ENCODE data around the gene MYO5B.

Gene MYO5B

GRCh38 chr18:50143886-50144285 lies 51.1 kb downstream of the MYO5B start:
- no peak for DNase-seq

GRCh38 chr18:50143294-50143693 lies 51.7 kb downstream of the MYO5B start:
- no peak for DNase-seq

GRCh38 chr18:50142441-50143120 lies 52.4 kb downstream of the MYO5B start:
- no peak for DNase-seq

GRCh38 chr18:50138181-50139064 lies 56.5 kb downstream of the MYO5B start:
- no peak for DNase-seq

- DNase-seq, result no peak
Measured at GRCh38 chr18:50135903-50136302, 59.0 kb downstream of the MYO5B start.

GRCh38 chr18:50133526-50133925 lies 61.4 kb downstream of the MYO5B start:
- DNase-seq, result no peak

GRCh38 chr18:50131591-50131990 lies 63.4 kb downstream of the MYO5B start:
- no peak for DNase-seq

- DNase-seq, result no peak
Measured at GRCh38 chr18:50128506-50129271, 66.3 kb downstream of the MYO5B start.

GRCh38 chr18:50127516-50128210 lies 67.3 kb downstream of the MYO5B start:
- DNase-seq, result no peak

GRCh38 chr18:50126471-50126870 lies 68.5 kb downstream of the MYO5B start:
- DNase-seq, result no peak

- DNase-seq, result no peak
Measured at GRCh38 chr18:50125456-50125855, 69.5 kb downstream of the MYO5B start.

- no peak for DNase-seq
Measured at GRCh38 chr18:50119296-50119695, 75.7 kb downstream of the MYO5B start.

- DNase-seq, result no peak
Measured at GRCh38 chr18:50117863-50118262, 77.1 kb downstream of the MYO5B start.

GRCh38 chr18:50115095-50115494 lies 79.9 kb downstream of the MYO5B start:
- no peak for DNase-seq

GRCh38 chr18:50114448-50114847 lies 80.5 kb downstream of the MYO5B start:
- DNase-seq, result no peak

- DNase-seq, result no peak
Measured at GRCh38 chr18:50113726-50114125, 81.2 kb downstream of the MYO5B start.

GRCh38 chr18:50111398-50111797 lies 83.5 kb downstream of the MYO5B start:
- DNase-seq, result no peak

GRCh38 chr18:50107468-50107977 lies 87.4 kb downstream of the MYO5B start:
- no peak for DNase-seq

- no peak for DNase-seq
Measured at GRCh38 chr18:50105027-50105426, 89.9 kb downstream of the MYO5B start.

- DNase-seq, result no peak
Measured at GRCh38 chr18:50104421-50104820, 90.5 kb downstream of the MYO5B start.

- DNase-seq, result no peak
Measured at GRCh38 chr18:50099725-50100407, 95.1 kb downstream of the MYO5B start.

GRCh38 chr18:50097702-50098101 lies 97.2 kb downstream of the MYO5B start:
- no peak for DNase-seq

Data from stimulated activated CD8-positive, alpha-beta memory T cell treated with anti-CD3 and anti-CD28 coated beads, Interleukin-4, amount 100 ng/mL, for 48 hours (primary cell).